ENCODE data around the gene MAGI2.

- TF ChIP-seq CTCF (IDR thresholded peaks at IDR 0.05; ENCODE audit: low read depth, low read length, poor library complexity, severe bottlenecking), result no peak
- no peak for TF ChIP-seq EZH2phosphoT487 (IDR thresholded peaks at IDR 0.05; ENCODE audit: borderline replicate concordance, low read length)
These were observed 528.9 kb downstream of the MAGI2 start for GRCh38 chr7:78924581-78924980.
